Measurements from ENCODE around the gene APOA1.

- TF ChIP-seq CTCF (IDR thresholded peaks at IDR 0.05; ENCODE audit: borderline replicate concordance, extremely low read depth, low read length, poor library complexity, severe bottlenecking) = no peak
- no peak for TF ChIP-seq EZH2 (IDR thresholded peaks at IDR 0.05; ENCODE audit: borderline replicate concordance, low read depth, low read length, severe bottlenecking)
These were observed 3.4 kb upstream of the APOA1 start for GRCh38 chr11:116840746-116841296.
